CD4-positive, alpha-beta T cell treated with Interleukin-4 for 1 hour (primary cell): ENCODE data around the gene HSPA1A.

Experiments
- DNase-seq, 2 donors: peaks; one replicate each; pipeline ENCODE4 v3.0.0-alpha.2; 2020 to 2022

Gene HSPA1A

DNA sequence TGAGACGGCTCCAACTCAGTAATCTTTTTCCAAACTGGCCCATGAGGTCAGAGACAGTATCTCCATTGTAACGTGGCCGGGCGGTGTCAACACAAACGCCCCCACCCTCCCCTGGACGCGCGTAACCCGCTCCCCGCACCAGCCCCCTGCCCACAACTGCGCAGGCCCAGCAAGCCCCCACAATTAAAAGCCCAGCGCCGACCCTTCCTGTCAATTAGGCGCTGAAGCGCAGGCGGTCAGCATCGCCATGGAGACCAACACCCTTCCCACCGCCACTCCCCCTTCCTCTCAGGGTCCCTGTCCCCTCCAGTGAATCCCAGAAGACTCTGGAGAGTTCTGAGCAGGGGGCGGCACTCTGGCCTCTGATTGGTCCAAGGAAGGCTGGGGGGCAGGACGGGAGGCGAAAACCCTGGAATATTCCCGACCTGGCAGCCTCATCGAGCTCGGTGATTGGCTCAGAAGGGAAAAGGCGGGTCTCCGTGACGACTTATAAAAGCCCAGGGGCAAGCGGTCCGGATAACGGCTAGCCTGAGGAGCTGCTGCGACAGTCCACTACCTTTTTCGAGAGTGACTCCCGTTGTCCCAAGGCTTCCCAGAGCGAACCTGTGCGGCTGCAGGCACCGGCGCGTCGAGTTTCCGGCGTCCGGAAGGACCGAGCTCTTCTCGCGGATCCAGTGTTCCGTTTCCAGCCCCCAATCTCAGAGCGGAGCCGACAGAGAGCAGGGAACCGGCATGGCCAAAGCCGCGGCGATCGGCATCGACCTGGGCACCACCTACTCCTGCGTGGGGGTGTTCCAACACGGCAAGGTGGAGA, at the start of gene HSPA1A, which contains the start of gene HSPA1L:
Gene HSPA1A (plus strand): TSS at position 519 of the 814 bp plus-strand sequence. CDS start 214 bp downstream, at position 733.
Gene HSPA1L (minus strand): TSS at position 259 of the 814 bp plus-strand sequence. CDS start 3,311 bp downstream, outside the sequence.
- DNase-seq: peak; percentile 86 to 90

DNA sequence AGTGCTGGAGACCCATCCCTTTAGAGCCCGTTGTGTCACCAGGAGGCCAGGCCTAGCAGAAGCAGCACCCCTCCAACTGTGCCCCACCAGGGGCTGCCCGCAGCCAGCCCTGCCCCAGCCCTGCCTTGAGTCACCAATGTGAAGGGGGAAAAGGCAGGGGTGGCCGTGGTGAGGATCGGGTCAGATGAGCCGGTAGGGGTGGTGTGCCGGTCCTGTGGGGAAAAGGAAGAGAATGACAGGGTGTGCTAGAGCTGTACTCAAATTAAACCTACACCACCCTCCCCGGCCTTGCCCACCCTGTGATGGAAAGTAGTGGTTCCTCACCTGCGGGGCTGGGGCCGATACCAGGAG, 49.8 kb upstream of the HSPA1A start:
- DNase-seq: no peak

DNA sequence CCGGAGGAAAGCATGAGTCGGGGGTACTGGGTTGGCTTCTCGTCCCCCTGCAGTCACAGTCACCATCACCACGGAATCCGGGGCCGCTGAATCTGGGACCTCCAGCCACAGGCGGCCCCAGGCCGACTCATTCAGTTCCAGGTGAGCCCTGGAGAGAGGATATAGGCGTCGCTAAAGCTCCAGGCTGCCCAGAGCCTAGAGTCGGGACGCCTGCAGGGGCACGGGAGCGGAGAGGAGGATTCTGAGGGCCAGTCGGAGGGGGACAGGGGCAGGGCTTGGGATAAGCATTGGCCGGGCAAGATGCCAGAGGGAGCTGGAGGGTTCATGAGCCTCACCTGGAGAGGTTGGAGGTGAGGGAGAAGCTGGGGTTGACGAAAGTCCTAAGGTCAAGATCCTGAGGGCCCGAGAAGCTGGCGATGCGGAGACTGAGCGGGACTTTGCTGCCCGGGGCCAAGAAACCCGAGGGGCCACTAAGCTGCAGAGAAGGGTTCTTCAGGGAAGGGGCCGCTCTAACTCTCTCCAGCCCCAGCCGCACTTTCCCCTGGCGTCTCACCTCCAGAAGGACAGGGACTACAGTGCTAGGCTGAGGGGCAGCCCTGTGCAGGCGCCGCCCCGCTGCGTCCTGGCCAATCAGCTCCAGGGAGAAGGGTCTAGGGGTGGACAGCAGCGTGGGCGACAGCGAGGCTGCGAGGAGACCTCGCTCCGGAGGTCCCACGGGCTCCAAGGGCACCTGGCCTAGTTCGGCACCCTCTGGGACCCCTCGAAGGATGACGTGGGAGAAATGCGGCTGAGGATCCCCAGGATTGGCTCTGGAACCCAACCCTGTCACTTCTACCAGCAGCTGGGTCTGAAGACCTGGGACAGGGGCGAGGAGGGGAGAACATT, 49.2 kb upstream of the HSPA1A start:
- no peak for DNase-seq

DNA sequence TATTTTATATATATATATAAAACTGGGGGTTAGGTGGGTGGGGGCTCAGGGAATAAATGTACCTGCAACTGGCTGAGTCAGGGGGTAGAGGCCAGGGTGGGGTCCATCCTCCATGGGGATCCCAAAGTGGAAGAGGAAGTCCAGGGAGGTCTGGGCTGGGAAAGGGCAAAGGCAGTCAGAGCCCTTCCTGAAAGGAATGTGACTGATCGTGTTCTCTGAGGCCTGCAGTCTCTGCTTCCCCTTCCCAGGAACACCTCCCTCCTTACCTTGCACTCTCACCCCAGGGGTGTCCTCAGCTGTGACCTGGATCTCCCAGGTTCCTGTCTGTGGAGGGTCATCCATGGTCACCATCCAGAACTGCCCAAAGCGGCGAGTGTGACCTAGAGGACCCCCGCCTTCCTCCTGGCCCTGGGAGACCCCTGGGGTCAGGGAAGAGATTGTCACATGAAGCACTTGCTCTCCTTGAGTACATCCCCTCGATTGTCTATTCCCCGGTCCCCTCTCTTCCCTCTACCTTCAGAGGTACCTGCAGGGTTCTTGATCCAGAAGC, 48.2 kb upstream of the HSPA1A start:
- DNase-seq: no peak

DNA sequence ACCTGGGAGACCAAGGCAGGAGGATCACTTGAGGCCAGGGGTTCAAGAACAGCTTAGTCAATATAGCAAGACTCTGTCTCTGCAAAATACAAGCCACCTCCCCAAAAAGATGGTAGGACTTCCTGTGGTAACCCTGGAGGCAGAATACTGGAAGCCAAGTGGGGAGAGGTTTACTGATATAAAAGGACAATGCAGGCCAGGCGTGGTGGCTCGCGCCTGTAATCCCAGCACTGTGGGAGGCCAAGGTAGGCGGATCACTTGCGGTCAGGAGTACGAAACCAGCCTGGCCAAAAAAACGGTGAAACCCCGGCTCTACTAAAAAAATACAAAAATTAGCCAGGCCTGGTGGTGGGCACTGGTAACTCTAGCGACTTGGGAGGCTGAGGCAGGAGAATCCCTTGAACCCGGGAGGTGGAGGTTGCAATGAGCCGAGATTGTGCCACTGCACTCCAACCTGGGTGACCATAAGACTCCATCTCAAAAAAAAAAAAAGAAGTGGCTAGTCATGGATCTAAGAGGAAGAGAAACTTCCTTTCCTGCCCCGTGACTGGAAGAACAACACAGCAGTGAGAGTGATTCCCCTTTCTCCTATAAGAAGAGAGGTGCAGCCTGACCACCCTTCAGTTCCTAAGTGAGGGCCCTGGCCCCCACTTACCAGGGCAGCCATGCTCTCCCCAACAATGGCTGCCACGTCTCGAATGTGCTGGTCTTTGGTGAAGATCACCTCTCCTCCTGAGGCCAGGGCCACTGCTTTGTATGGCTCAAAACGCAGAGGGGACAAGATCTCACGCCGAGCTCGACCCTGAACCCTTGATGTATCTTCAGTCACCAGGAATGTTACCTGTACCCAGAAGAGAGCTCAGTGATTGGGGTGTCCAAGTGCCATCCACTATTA, 46.7 kb upstream of the HSPA1A start:
- no peak for DNase-seq

DNA sequence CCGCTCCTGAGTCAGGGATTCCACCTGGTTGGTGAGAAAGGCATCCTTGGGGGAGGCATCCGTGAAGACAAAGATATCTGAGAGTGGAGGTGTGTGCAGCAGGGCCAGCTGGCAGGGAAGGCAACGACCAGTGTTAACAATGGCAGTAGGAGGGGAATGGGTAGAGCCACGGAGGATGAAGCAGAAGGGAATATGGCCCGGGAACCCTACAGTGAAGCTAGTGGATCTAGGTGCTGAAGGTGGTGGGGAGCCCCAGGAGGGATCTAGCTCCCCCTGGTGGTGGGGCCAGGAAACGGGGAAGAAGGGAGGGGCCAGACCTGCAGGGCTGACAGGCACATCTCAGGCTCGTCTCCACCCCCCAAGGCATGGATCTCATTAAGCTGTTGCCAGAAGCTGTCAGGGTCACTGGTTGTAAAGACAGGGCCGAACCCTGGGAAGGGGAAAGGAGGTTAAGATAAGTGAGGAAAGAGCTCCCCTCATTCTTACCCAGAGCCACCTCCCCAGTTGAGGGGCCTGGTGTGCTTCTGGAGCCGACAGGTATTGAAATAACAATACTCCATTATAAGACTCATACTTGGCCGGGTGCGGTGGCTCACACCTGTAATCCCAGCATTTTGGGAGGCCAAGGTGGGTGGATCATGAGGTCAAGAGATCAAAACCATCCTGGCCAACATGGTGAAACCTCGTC, 45.5 kb upstream of the HSPA1A start:
- peak; percentile 86 for DNase-seq

DNA sequence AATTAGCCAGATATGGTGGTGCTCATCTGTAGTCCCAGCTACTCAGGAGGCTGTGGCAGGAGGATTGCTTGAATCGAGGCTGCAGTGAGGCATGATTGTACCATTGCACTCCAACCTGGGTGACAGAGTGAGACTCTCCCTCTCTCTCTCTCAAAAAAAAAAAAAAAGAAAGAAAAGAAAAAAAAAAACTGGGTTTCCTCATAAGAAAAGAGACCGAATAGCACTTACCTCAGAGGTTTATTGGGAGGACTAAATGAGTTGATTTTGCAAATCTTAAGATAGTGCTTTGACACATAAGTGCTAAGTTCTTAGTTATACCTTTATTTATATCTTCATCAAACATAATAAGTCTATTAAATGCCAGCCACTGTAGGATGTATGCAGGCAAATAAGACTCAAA, 44.5 kb upstream of the HSPA1A start:
- DNase-seq: no peak

DNA sequence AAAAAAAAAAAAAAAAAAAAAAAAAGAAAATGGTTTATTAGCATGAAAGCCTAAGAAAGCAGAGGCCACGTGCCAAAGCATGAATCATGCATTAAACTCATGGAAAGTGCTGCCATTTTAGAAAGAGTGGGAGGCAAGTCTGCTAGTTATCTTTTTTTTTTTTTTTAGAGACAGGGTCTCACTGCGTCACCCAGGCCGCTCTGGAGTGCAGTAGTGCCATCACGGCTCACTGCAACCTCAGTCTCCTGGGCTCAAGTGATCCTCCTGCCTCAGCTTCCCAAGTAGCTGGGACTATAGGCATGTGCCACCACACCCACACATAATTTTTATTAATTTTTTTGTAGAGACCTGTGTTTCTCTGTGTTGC, 43.4 kb upstream of the HSPA1A start:
- DNase-seq: no peak

DNA sequence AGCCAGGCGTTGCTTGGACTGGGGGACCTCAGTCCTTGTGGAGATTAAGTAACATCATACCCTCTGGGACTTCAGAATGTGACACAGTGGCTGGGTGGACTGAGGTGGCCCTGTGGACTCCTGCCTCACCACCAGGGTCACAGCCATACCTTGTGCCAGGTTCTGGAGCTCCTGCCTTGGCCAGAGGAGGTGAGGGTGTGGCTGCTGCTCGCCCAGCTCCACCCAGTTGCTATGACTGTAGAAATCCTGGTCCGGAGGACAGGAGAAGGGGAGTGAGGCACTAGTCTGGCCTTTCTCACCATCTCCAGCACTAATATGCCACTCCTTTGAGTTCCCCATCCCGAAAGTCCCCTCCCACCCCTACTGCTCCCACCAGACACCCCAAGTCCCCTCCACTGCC, 40.2 kb upstream of the HSPA1A start:
- DNase-seq: no peak

DNA sequence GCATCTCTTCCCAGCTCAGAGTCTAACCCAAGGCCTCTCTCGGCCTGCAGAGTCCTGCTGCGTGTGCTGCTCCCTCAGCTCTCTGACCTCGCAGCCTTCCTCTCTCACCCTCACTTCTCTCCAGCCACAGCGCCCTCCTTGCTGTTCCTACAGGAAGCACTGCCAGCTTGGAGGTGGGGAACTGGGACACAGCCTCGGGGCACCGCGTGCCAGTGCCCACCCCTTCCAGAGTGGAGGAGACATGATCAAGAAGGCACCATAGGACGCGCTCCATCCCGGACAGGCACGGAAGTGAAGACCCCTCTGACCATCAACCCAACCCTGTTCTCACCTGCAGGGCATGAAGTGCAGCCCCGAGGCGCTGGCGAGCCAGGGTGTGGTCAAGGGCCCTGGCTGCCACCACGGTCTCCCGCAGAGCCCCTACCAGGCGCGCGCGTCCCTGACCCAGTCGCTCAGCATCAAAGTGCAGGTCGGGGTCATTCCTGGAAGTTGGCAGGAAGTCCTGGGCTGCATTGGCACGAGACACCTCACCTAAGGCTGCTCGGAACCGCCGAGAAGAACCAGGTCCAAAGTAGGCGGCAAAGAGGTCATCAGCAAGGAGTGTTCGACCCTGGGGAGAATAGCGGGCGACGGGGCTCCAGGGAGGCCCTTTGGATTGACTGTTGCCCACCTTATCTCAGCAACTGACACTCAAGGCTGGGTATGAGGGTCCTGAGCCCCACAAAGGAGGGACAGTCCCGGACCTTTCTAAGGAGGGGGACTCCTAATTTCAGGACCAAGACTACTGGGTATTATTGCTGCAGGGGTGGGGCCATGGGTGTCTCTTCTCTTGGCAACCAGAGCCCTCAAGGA, 39.5 kb upstream of the HSPA1A start:
- DNase-seq: no peak

DNA sequence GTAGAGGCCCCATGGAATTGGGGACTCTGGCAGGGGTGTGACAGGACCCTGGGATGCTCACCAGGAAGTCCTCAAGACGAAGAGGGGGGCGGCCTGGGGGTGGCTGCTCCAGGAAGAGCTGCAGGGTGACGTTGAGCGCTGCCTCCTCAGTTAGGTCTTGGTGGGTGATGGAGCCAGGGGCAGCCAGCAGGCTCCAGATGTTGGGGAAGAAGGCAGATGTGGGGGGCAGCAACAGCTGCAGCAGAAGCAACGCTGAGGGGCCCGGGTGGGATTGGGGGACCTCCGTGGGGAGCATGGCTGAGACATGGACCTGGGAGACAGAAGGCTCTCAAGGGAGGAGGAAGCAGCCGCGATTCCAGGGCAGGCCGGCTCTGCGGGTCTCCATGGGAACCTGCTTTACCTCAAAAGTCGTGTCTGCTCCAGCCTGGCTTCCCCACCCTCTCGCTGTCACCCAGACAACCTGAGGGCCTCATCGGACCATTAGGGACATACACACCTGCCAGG, 38.8 kb upstream of the HSPA1A start:
- no peak for DNase-seq

DNA sequence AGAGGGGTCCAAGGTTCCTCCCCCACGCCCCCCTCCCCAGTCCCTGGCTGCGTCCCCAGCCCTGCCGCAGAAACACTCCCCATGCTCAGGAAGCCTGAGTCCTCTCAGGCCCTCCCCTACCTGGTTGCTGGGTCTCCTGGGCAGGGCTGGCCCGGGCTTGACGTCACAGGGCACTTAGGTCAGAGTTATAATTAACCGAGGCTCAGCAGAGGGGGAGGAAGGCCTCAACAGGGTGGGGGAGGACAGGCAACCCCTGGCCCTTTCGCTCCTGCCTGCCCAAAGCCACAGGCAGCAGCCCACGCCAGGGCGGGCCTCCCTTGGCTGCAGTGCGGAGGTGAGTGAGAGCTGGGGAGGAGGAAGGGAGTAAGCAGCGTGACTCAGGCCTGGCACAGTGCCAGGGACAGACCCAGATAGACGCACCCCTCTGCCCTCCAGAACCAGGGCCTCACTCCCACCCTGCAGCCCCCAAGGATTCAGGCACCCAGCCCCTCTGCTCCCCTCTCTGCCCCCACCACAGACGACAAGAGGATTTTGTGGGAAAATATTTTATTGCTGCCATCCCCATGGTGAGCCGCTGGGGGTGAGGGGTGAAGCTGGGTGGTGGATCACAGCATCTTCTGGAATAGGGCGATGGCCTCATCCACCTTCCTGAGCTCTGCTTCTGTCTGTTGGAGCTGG, 38.2 kb upstream of the HSPA1A start, which contains the start of gene VWA7:
Gene VWA7 (minus strand): TSS at position 340 of the 678 bp plus-strand sequence. CDS start 549 bp downstream, outside the sequence.
- DNase-seq: peak; percentile 80 to 83

DNA sequence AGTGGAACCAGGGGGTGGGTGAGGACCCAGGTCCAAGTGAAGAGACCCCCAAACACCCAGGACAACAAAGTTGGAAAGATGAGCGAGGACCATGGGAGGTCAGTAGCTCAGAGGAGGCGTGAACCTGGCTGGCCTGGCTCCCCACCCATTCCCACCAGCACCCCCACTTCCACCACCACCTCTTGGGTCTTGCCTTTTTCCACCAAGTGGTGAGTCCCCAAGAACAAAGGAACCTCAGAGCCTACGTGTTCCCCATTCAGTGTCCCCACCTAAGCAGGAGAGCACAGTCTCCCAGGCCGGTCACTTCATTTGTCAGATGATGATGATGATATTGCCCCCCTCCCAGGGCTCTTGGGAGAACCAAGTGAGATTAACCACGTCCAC, 37.7 kb upstream of the HSPA1A start:
- no peak for DNase-seq

DNA sequence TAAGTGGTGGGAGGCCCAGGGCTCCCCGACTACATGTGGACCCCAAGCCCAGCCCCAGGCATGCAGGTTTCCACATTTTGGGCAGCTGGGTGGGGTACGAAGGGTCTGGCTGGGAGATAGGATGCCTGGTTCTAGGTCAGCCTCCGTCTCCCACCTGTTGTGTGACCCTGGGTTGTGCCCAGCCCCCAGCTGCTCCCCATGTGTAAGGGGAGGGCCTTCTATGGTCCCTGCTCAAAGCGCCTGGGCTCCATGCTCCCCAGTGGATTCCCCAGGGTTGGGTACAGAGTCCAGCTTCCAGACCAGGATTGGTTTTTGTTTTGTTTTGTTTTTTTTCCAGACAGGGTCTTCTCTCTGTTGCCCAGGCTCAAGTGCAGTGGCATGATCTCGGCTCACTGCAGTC, 37.1 kb upstream of the HSPA1A start:
- no peak for DNase-seq

DNA sequence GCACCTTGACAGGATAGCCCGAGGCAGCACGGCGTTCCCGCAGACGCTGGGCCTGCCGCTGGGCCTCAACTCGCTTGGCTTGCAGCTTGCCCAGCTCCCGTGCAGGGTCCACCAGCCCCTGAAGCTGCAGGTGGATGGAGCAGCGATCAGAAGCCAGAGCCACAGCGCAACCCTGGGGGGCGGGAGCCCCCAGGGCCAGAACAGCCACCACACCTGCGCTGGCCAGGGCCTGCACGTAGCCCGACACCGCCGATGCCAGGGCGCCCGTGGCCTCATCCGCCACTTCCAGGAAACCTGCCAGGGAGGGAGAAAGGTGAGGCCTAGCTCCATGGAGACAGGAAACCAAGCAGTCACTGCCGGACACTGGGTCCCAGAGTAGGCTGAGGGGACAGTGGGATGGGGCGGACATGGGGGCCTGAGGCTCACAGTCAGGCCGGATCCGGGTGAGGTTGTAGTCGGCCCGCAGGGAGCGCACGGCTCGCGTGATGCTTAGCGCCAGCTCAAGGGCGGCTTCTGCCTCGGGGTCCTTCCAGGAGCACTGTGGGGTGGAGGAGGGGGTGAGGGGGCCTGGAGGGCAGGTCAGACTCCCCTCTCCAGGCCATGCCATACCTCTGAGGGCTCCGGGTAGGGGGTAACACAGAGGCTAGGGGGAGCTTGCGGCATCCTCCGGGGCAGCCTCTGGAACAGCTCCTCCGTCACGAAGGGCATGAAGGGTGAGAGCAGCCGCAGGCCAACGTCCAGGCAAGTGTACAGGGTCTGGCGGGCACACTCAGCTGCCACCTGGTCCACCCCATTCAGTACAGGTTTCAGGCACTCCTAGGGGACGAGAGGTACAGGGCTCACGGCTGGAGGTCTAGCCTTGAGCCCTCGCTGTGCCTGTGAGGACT, 36.1 kb upstream of the HSPA1A start:
- no peak for DNase-seq

DNA sequence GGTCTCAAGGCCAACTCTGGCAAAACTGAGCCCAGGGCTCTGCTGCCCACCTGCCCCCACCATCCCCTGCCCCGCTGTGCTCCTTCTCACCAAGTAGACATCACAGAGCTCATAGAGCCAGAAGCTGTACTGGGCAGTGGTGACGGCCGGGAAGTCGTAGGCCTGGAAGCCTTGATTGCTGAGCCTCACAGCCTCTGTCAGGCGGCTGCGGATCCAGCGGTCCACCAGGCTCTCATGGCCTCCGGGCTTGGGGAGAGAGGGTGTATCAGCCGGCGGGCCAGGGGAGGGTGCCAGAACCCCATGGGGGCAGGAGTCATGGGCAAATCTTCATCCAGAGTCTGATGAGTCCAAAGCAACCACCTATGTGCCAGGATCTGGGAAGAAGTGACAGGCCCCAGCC, 35.4 kb upstream of the HSPA1A start:
- DNase-seq: no peak

DNA sequence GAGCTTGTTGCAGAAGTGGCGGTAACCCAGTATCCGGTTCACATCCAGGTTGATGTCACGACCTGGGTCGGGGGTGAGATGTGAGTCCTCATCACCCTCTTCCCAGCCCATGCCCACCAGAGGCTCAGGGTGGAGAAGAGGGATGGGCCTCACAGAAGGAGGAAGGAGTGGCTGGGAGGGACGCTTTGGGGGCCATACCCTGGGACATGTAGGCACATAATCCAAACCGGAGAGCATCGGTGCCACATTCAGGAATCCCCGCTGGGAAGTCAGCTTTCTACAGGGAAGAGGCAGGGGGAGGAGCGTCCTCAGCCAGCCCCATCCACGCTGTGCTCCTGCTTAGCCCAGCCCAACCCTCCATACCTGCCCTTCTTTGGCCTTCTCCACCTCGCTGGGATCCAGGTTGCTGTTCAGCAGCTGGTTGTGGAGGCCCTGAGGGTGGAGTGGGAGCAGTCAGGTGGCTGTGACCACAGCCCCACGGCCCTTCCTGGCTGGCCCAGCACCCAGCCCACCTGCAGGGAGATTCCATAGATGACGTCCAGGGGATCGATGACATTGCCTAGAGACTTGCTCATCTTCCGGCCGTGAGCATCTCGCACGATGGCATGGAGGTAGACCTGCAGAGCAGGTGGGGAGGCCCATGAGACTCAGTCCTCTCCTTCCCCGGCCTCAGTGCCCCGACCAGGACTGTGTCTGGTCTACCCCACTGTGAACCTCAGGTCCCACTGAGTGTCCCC, 34.7 kb upstream of the HSPA1A start:
- no peak for DNase-seq
